CD4-positive, alpha-beta T cell (primary cell): ENCODE measurements around the gene CEP152. TPM values are rescaled to one million over a fixed set of nuclear protein-coding genes. Genes with fewer than 3 reads are reported as not detected.

Source experiments
- ATAC-seq: fragments of 200-7000 bp; cut with Tn5 transposase; one replicate; pipeline ENCODE4 v1.10.0; 2022; ENCODE audit warnings: mild to moderate bottlenecking; ENCODE audit not compliant: poor library complexity
- CTCF ChIA-PET: fragments of 350-600 bp; sonication (Branson Sonifier 250); formaldehyde crosslinking; loops from one replicate; lab custom pipeline; 2021; ENCODE audit warnings: antibody characterized with exemption, inconsistent platforms; lab: Charles Lee
- POLR2A ChIA-PET: fragments of 350-600 bp; sonication (Branson Sonifier 250); formaldehyde crosslinking; loops from one replicate; lab custom pipeline; 2021; ENCODE audit warnings: antibody characterized with exemption, inconsistent platforms; lab: Charles Lee
- DNase-seq, 14 experiments: peaks; one replicate each; pipeline ENCODE4 v3.0.0-alpha.2; 2013 to 2020; ENCODE audit warnings: mixed read lengths in 2 of 14
- H3K27ac ChIP-seq, 2 donors: one replicate each; pipeline versions ENCODE4 v1.5.1 to v1.7.0; 2013; ENCODE audit warnings: low read length in 2 of 2, low read depth in 1 of 2, mild to moderate bottlenecking in 1 of 2
- H3K27me3 ChIP-seq, 2 experiments: 1 replicate in 1 of 2; 2 replicates in 1 of 2; pipeline versions ENCODE4 v1.6.1 to v1.7.0; 2013; ENCODE audit warnings: low read length in 2 of 2, control low read depth in 1 of 2, mild to moderate bottlenecking in 1 of 2, moderate library complexity in 1 of 2; ENCODE audit not compliant: insufficient read depth in 2 of 2, control insufficient read depth in 1 of 2
- H3K36me3 ChIP-seq: one replicate; pipeline ENCODE4 v1.6.1; 2013; ENCODE audit warnings: low read length, control low read depth; ENCODE audit not compliant: insufficient read depth
- H3K4me1 ChIP-seq: one replicate; pipeline ENCODE4 v1.6.1; 2013; ENCODE audit warnings: low read length, control low read depth; ENCODE audit not compliant: insufficient read depth
- H3K4me3 ChIP-seq: one replicate; pipeline ENCODE4 v1.5.1; 2013; ENCODE audit warnings: mild to moderate bottlenecking, low read length, moderate library complexity
- H3K9me3 ChIP-seq, 2 experiments: 1 replicate in 1 of 2; 2 replicates in 1 of 2; pipeline versions ENCODE4 v1.6.1 to v1.7.0; 2013; ENCODE audit warnings: low read length in 2 of 2, mild to moderate bottlenecking in 2 of 2, control low read depth in 1 of 2, moderate library complexity in 1 of 2; ENCODE audit not compliant: control insufficient read depth in 1 of 2, insufficient read depth in 1 of 2
- H3K27ac Mint-ChIP-seq: one replicate; pipeline ENCODE4 v1.8.0; 2020; ENCODE audit warnings: mixed read lengths
- H3K27me3 Mint-ChIP-seq: one replicate; pipeline ENCODE4 v1.8.0; 2021; ENCODE audit warnings: mixed read lengths
- H3K36me3 Mint-ChIP-seq: one replicate; pipeline ENCODE4 v1.8.0; 2021; ENCODE audit warnings: low read depth, mixed read lengths
- H3K4me1 Mint-ChIP-seq: one replicate; pipeline ENCODE4 v1.8.0; 2021; ENCODE audit warnings: low read depth, mixed read lengths
- H3K4me3 Mint-ChIP-seq: one replicate; pipeline ENCODE4 v1.8.0; 2020; ENCODE audit warnings: mild to moderate bottlenecking, mixed read lengths
- H3K9me3 Mint-ChIP-seq: one replicate; pipeline ENCODE4 v1.8.0; 2020; ENCODE audit warnings: mixed read lengths
- intact Hi-C, 2 experiments: fragments of 100-400 bp; cut with DNase I in 1 of 2; cut with micrococcal nuclease in 1 of 2; formaldehyde crosslinking; loops; one replicate each; pipeline versions ENCODE4 v1.15.1 to v1.9.0; 2023 to 2025; cut with DNase I, micrococcal nuclease
- total RNA-seq, 174 experiments: library from RNA in 2 of 174; stranded (reverse) in 2 of 174; gene quantifications; one replicate each; pipeline ENCODE4 v1.2.3 and lab custom pipeline; 2021 to 2026
- TF ChIP-seq, protein P1 (sequence below): fragments of 200-600 bp; IDR thresholded peaks from one replicate; pipeline ENCODE4 v1.8.0; 2022; ENCODE audit warnings: antibody characterized with exemption, mild to moderate bottlenecking

The CEP152 gene
- total RNA-seq, 2 experiments from 2014 or later, result 5.2 to 6.3 TPM

GRCh38 chr15:48754011-48754410 is 56.9 kb downstream of the CEP152 start:
- Histone ChIP-seq H3K4me3 (no peak overlapping the region), H3K27me3 (no peaks in the 10 kb centered on the region), H3K9me3 (no peaks in the 10 kb centered on the region), H3K4me1 (no peaks in the 10 kb centered on the region), H3K36me3 (peaks cover 15% of the 10 kb centered on the region), H3K27ac (no peak overlapping the region)
- DNase-seq (no peak), ATAC-seq (no peak)
- ChIA-PET POLR2A (no interaction called here), CTCF (no interaction called here)
- Mint-ChIP-seq H3K4me3 (no peak overlapping the region), H3K4me1 (no peaks in the 10 kb centered on the region), H3K9me3 (no peaks in the 10 kb centered on the region), H3K36me3 (peaks cover 51% of the 10 kb centered on the region), H3K27me3 (no peaks in the 10 kb centered on the region), H3K27ac (no peak overlapping the region)
- TF ChIP-seq, protein P1, sequence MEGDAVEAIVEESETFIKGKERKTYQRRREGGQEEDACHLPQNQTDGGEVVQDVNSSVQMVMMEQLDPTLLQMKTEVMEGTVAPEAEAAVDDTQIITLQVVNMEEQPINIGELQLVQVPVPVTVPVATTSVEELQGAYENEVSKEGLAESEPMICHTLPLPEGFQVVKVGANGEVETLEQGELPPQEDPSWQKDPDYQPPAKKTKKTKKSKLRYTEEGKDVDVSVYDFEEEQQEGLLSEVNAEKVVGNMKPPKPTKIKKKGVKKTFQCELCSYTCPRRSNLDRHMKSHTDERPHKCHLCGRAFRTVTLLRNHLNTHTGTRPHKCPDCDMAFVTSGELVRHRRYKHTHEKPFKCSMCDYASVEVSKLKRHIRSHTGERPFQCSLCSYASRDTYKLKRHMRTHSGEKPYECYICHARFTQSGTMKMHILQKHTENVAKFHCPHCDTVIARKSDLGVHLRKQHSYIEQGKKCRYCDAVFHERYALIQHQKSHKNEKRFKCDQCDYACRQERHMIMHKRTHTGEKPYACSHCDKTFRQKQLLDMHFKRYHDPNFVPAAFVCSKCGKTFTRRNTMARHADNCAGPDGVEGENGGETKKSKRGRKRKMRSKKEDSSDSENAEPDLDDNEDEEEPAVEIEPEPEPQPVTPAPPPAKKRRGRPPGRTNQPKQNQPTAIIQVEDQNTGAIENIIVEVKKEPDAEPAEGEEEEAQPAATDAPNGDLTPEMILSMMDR, result no peak
- intact Hi-C loops, result no loop called here

- Histone ChIP-seq H3K27me3 (no peaks in the 10 kb centered on the region), H3K4me3 (no peak overlapping the region), H3K27ac (no peak overlapping the region), H3K9me3 (no peaks in the 10 kb centered on the region), H3K4me1 (no peaks in the 10 kb centered on the region), H3K36me3 (peaks cover 10% of the 10 kb centered on the region)
- intact Hi-C loops, result no loop called here
- POLR2A ChIA-PET, result no interaction called here
- ATAC-seq (no peak), DNase-seq (no peak)
- Mint-ChIP-seq H3K4me3 (no peak overlapping the region), H3K27me3 (no peaks in the 10 kb centered on the region), H3K36me3 (peaks cover 52% of the 10 kb centered on the region), H3K27ac (no peak overlapping the region), H3K4me1 (no peaks in the 10 kb centered on the region), H3K9me3 (no peaks in the 10 kb centered on the region)
- CTCF ChIA-PET, result no interaction called here
- TF ChIP-seq, protein P1, result no peak
These were observed 59.3 kb downstream of the CEP152 start for GRCh38 chr15:48751595-48751994.

- CTCF ChIA-PET, result interaction anchor here (0.7 kb wide), 1 partner anchor 10 kb away, joined by 3 read pairs; no protein-coding TSS in a partner anchor
- Histone ChIP-seq H3K9me3 (no peaks in the 10 kb centered on the region), H3K27ac (no peak overlapping the region), H3K4me3 (no peak overlapping the region), H3K27me3 (no peaks in the 10 kb centered on the region), H3K36me3 (peaks cover 7% of the 10 kb centered on the region), H3K4me1 (no peaks in the 10 kb centered on the region)
- POLR2A ChIA-PET, result no interaction called here
- DNase-seq (no peak), ATAC-seq (no peak)
- Mint-ChIP-seq H3K36me3 (peaks cover 62% of the 10 kb centered on the region), H3K4me1 (no peaks in the 10 kb centered on the region), H3K27me3 (no peaks in the 10 kb centered on the region), H3K9me3 (no peaks in the 10 kb centered on the region), H3K4me3 (no peak overlapping the region), H3K27ac (no peak overlapping the region)
- TF ChIP-seq, protein P1, result no peak
- intact Hi-C loops, result no loop called here
These were observed 62.3 kb downstream of the CEP152 start for GRCh38 chr15:48748535-48748934.
